Stimulated activated CD8-positive, alpha-beta memory T cell treated with anti-CD3 and anti-CD28 coated beads, Interleukin-7, amount 100 ng/mL, for 48 hours (primary cell): ENCODE measurements around the gene XRN2.
"Not testable (repeated sequence)": the region's sequence is repeated elsewhere in the genome, so short reads cannot be mapped to it uniquely, and the experiment has no call there.

ENCODE experiments used
- DNase-seq, 2 donors: peaks; one replicate each; pipeline ENCODE4 v3.0.0-alpha.2; 2020; ENCODE audit warnings: low read depth in 1 of 2; ENCODE audit errors: extremely low read depth in 1 of 2

XRN2 gene

GRCh38 chr20:21344206-21344900 lies 41.2 kb downstream of the XRN2 start:
- DNase-seq, result no peak

GRCh38 chr20:21344961-21345360 lies 41.8 kb downstream of the XRN2 start:
- no peak for DNase-seq

DNA sequence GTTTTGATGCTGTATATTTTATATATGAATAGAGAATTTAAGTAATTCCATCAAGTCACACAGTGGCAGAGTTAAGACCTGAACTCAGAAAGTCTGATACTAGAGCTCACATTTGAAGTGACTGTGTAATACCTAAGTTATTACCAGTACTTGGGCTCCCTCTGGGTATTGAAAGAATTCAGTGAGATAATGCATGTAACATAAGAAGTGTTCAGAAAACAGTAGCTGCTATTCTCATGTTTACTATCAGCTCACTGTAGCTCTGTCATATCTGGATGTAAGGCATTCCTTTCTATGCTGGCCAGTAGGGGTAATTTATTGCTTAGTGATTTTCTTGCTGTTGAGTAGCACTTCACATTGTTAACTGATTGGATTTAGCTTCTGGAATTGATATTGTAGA lies 49.6 kb downstream of the XRN2 start:
- no peak for DNase-seq

DNA sequence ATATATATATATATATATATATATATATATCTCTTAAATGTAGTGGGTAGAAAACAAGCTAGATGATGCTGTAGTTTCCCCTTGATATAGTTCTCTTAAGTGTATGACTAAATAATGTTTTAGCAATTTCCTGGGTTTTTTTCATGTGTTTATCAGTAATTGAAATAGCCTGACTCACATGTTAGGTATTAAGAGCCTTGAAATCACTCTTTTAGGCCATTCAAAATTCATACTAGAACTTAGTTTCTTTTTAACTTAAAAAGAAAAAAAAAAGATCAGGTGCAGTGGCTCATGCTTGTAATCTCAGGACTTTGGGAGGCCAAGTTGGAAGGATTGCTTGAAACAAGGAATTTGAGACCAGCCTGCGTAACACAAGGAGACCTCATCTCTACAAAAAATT lies 50.1 kb downstream of the XRN2 start:
- no peak for DNase-seq

DNA sequence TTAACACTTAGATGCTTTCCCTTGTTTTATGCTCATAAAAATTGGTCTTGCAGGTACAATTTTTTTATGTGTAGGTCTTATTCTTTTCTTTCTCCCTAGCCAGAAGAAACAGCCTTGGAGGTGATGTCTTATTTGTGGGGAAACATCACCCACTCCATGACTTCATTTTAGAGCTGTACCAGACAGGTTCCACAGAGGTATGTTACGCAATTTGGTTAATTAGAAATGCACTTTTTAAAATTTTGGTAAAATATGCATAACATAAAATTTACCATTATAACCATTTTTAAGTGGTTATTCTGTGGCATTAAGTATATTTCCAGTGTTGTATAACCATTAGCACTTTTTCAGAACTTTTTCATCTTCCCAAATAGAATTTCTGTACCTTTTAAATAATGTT lies 52.9 kb downstream of the XRN2 start:
- DNase-seq, result no peak

GRCh38 chr20:21356386-21356785 lies 53.3 kb downstream of the XRN2 start:
- DNase-seq, result no peak

- DNase-seq, result no peak
Observed at GRCh38 chr20:21357844-21358243, 54.7 kb downstream of the XRN2 start.

- no peak for DNase-seq
Observed at GRCh38 chr20:21358737-21359136, 55.6 kb downstream of the XRN2 start.

- DNase-seq, result no peak
Observed at GRCh38 chr20:21360705-21361104, 57.6 kb downstream of the XRN2 start.

DNA sequence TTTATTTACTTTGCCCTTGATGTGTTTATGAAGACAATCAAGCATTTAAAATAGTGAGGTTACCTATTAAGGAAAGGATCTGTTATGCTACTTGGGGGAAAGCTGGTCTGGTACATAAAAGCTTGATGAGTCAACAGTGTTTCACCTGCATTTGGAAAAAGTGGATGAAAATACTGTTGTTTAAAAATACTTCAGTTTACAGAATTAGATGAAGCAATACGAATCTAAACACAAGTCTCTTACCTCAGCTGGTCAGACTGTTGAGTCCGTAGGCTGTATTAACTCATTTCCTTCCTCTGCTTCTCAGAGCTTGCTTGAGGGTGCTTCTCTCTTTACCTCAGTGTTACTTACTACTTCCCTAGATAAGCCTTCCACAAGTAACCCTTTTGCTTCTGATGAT lies 58.1 kb downstream of the XRN2 start:
- no peak for DNase-seq

- no peak for DNase-seq
Observed at GRCh38 chr20:21364413-21364812, 61.3 kb downstream of the XRN2 start.

DNA sequence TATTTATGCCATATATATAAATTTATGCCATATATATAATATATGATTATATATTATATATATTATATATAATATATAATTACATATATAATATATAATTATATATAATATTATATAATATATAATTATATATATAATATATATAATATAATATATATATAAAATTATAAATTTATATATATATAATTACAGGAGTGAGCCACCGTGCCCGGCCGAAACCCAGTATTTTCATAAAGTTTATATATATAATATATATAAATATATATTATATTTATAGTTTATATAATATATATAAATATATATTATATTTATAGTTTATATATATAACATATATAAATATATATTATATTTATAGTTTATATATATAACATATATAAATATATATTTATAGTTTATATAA lies 62.6 kb downstream of the XRN2 start:
- no peak for DNase-seq

GRCh38 chr20:21366273-21366672 lies 63.1 kb downstream of the XRN2 start:
- DNase-seq, result not testable (repeated sequence)

- DNase-seq, result no peak
Observed at GRCh38 chr20:21368791-21369190, 65.7 kb downstream of the XRN2 start.

DNA sequence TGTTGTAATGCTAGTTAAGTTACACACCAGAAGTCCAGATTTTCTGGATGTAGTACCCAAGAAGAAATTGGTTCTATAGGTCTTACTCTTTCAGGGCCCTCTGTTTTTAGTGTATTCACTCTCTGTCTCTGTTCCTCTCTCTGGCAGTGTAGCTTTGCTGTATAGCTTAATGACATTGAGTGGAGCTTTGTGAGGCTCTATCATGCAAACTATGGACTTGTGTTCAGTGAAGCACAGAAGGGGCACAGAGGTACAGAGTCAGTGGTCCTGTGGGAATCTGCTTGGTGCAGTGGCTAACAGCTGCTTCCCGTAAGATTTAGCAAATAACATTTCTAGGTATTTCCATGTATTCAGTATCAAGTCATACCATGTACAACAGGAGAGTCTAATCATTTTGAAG lies 68.1 kb downstream of the XRN2 start:
- DNase-seq, result no peak

DNA sequence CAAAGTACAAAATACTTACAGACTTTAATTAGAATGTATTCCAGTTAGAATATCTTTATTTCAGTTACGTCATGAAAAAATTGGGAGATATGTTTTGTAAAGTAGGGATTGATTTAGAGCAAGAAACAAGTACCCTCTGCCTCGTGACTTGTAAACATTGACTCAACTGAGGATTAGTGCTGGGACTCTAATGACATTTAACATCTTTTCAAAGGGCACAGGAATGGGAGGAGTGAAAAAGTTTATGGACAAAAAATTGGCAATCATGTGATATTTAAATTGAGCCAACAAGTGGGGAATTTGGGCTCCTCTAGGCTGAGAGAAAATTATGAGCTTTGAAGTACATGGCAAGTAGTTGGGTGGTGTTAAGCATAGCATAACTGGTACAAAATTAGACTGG lies 68.9 kb downstream of the XRN2 start:
- no peak for DNase-seq

- DNase-seq, result no peak
Observed at GRCh38 chr20:21373436-21373835, 70.3 kb downstream of the XRN2 start.

DNA sequence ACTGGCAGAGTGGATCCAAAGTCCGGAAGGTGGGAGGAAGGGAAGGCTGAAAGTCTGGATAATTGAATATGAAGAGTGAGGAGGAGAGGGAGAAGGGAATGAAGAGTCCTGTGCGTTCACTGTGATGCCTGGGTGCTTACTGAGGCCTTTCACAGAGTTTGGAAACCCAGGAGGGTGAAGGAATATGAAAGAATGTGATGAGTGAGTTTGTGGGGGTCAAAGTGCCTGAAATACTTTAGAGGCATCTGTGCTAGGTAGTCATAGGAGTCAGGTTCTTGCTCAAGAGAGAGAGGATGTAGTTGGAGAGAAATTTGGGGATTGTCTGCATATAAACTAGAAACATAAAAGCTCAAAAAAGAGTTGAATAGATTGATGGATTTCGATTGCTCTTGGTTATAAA lies 73.5 kb downstream of the XRN2 start:
- DNase-seq, result no peak

DNA sequence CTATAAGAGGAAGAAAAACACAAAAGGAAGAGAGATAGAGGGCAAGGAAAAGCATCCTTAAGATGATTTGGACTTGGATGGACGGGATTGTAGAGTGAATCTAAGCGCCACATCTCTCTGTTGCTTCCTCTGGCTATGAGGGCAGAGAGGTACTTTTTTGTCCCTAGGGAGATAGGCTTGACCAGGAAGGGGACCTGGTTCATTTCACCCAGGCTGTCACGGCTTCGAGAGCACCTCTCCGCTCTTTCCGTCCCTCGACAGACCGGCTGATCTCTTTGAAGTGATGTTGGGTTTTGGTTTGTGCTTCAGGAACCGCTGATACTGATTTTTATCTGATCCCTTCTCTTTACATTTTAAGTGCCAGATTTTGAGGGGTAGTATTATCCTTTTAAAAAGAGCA lies 74.6 kb downstream of the XRN2 start:
- no peak for DNase-seq

DNA sequence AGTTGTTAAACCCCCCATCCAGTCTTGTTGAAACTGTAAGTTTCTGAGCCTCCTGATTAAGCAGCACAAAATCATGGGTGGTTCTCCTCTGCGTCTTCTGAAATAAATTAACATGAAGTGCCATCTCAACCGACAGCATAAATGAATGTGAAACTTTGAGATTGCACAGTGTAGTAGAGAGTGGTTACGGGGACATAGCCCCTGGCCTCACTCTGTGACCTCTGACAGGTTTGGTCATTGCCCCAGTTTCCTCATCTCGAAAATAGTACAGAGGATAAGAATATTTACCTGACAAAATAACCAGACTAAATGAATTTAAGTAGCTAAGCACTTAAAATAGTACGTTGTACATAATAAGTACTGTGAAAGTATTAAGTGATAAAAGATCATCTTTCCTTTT lies 75.1 kb downstream of the XRN2 start:
- no peak for DNase-seq

DNA sequence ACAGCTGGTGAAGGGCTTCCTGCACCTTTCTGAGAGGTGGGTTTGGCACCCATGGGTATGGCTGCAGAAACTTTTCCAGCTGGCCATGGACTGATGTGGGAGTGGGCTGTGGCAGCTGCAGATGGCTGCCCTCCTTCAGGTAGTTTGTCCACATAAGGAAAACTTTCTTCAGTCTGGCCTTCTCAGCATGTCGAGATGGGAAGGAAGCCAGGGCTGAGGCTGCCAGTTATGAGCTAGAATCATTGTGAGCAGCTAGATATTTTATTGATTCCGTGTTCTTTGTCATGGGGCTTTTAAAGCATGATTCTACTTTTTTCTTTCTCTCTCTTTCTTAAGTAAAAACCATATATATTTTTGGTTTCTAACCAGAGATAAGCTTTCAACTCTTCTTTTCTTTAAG lies 77.6 kb downstream of the XRN2 start:
- DNase-seq, result no peak

GRCh38 chr20:21381619-21382018 lies 78.5 kb downstream of the XRN2 start:
- no peak for DNase-seq

- no peak for DNase-seq
Observed at GRCh38 chr20:21384308-21384892, 81.3 kb downstream of the XRN2 start.
